GM21528 (cell line): ENCODE results near the gene DYNC1I1.

ENCODE experiments used
- ATAC-seq: cut with Tn5 transposase; IDR thresholded peaks from one replicate; pipeline ENCODE4 v1.9.1; 2021; ENCODE audit warnings: mild to moderate bottlenecking, moderate library complexity; ENCODE audit not compliant: unreplicated experiment, low FRiP score

The DYNC1I1 gene

DNA sequence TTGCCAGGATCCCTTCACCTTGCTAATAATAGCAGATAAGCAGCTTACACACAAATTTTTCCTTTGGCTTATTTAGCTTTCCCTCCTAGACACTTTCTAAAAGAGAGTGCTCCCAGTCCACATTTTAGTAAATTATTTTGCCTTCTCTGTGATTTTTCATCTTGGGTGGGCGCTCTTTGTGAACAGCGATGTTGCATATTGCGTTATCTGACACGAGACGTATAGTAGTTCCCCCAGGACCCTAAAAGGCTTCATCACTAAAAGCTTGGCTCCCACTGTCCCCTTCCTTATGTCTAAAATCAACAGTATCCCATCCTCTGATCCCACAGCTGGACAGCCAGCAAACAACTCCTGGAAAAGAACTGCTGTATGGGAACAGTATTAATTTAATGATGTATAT, 232.9 kb downstream of the DYNC1I1 start:
- ATAC-seq, result no peak

- no peak for ATAC-seq
These were observed 236.8 kb downstream of the DYNC1I1 start for GRCh38 chr7:96009148-96009547.

DNA sequence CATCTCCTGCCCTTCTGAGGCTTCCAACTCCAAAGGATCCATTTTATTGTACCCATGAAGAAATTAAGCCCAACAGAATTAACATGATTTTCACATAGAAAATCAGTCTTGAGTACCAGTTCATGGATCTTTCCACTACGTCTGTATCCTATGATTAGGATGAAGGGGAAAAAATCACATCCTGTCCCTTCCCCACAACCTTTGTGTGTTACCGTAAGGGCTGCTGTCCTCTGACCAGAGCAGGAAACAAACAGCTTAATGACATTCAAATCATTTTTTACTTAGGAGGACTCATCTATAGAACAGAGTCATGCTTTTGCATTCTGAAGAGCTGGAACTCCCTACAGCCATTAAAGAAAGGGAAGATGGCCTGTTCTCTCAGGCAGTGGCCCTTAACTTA, 241.5 kb downstream of the DYNC1I1 start:
- no peak for ATAC-seq

DNA sequence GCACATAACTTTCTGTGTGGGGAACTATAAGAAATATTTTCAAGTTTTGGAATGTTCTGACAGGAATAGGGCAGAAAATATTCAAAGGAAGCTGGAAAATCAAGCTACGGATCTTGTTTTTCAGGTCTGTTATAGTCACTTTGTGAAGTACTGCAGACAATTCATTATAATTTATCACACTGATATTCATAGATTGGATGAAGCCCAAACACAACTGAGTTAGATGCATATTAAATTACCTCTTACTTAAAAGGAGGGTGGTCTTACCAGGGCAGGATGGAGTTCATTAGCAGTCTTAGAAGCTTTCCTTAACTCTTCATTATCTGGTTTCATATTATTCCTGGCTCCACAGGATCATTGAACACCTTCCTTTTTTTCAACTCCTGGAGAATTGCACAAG, 242.3 kb downstream of the DYNC1I1 start:
- no peak for ATAC-seq

DNA sequence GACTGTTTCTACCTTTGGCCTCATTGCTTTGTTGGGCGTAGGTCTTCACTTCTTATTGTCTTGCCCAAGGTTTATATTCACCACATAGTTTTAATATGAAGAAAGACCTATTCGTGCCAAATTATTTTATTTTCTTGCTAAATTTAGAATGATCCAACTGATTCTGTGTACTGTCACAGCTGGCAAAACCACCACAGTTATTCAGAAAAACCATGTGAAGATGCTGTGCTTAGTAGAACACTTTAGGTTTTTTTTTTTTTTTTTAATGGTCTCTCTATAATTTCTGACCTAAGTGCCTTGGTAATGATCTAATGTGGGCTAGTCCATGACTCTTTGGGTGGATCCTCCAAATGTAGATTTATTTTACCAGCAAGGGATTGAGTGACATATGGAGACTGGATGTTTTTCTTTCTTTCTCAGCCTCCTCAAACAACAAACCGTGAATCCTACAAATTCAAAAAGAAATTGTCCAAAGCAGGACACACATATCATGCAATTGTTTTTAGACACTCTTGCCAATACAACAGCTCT, 243.8 kb downstream of the DYNC1I1 start:
- no peak for ATAC-seq

GRCh38 chr7:96016735-96017134, 244.4 kb downstream of the DYNC1I1 start:
- ATAC-seq, result no peak

GRCh38 chr7:96017877-96018276, 245.5 kb downstream of the DYNC1I1 start:
- no peak for ATAC-seq

DNA sequence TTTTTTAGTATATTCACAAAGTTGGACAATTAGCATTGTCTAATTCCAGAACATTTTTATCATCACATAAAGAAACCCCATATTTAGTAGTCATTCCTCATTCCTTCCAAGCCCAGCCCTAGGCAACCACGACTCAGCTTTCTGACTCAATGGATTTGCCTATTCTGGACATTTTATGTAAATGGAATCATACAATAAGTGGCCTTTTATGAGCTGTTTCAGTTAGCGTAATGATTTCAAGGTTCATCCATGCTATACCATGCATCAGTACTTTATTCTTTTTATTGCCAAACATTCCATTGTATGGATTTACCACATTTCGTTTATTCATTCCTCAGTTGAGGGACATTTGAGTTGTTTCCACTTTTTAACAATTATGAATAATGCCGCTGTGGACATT, 249.2 kb downstream of the DYNC1I1 start:
- ATAC-seq, result no peak

- no peak for ATAC-seq
These were observed 251.0 kb downstream of the DYNC1I1 start for GRCh38 chr7:96023387-96023786.

DNA sequence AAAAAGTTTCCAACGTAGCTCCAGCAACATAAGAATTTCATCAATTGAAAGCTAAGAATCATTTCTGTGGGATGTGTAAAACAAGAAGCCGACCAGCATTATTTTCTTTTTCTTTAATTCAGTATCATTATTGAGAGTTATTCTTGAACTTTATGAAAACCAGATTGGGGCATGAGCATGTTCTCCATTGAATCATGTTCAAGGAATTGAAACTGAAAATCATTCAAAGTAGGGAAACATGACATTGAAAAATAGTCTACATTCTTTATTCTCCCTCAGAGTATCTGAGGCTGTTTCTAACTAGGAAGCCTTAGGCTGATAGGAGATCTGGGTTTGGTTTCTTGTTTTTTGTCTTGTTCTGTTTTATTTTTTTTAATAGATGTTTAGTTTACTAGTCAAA, 253.7 kb downstream of the DYNC1I1 start:
- no peak for ATAC-seq

DNA sequence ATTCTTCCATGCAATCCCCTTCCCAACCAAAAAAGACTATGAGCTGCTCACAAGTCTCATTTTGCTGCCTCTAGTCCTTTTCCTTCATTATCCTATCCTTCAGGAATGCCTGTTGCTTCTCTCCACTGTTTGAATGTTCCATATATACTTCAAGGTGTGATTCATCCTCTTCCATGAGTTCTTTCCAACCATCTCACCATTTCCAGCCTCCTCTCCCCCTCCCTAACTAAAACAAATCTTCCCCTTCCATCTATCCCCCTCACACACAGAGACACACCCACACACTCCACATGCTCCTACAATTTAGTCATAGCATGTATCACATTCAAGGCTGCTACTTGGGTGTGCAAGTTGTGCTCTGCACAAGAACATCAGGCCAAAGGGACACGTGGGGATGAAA, 254.3 kb downstream of the DYNC1I1 start:
- ATAC-seq, result no peak

DNA sequence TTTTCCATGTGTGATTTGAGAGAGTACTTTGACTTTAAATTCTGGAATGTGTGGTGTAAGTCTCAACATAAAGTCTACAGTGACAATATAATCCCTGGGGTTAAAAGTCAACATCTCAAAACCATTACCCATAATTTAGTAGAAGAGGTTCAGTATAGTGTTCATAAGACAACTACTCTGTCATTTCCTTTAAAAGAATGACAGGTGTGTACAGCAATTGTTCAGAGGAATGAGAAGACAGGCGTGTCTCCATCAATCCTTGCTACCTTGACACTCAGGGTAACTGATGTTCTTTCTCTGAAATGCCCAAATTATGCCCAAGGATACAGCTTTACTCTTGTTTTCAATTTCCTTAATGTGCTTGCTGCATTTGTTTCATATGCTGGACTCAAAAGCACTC, 256.4 kb downstream of the DYNC1I1 start:
- no peak for ATAC-seq

DNA sequence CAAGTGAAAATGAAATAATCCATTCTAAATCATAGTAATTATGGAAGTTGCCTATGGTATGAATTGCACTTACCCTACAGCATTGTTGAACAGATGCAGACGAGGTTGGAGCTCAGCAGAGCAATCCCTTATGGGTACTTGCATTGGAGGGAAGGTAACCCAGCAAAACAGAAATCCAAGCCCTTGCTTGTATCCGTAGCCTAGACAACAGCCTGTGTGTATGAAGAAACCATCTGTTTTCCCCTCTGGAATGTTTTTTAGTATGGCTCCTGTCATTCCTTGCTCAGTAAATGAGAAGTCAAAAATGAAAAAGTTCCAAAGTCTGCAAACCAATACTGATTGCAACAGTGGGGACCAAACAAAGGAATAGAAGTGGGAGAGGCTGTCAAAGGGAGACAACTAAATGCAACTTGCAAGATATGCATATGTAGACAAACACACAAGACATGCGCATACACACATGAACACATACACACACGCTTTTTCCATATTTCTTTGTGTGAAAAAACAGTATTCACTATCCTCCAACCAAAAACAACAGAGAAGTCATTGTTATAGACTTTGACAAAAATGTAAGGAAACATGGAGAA, 260.8 kb downstream of the DYNC1I1 start:
- ATAC-seq, result no peak

DNA sequence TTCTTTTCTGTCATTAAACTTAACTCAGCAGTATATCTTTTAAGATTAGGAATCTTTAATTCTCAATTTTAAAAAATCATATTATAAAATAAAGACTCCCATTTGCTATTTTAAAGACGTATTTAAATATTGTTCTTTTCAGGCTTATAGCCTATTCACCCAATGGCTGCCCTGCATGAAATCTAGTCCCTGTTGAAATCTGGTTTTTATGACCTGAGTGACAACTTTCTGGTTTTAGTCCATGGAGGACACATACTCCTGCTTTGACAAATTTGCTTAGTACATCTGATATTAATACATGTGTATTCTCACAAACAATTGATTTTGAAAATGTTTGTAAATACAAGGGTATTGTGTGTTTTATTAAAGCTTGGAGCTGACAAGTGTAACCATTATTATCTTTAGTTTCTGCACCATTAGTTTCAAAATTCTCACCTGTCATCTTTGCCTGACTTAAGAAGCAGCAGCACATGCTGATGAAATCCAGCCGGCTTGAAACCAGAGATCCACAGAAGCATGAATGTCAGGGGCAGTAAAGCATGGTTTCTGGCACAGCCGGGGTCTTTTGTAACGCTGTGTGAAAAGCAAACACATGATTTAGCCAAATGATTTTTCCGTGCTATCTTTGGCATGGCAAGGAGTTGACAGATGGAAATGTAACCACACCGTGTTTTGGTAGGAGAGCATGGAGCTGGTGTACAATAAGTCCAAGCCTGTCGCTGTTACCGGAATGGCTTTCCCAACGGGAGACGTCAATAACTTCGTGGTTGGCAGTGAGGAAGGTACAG, 262.8 kb downstream of the DYNC1I1 start:
- ATAC-seq, result no peak

DNA sequence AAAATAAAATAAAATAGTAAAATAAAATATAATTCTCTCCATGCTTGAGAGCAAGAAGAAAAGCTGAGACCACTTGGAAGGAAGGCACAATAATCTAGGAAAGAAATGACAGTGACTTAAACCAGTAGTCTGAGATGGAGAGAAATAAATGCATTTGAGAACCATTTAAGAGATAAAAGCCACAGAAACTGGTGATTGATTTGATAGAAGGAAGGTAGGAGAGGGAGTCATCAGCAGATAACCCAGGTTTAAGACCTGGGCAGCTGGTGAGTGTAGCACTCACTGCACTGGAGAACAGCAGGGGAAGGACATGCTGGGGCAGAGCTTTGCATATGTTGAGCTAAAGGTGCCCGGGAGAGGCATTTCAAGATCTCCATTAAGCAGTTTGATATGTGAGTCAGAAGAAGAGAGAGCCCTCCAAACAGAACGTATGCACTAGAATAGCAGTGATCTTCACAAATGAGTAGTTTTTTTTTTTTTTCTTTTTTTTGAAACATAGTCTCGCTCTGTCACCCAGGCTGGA, 268.0 kb downstream of the DYNC1I1 start:
- no peak for ATAC-seq

- no peak for ATAC-seq
These were observed 268.8 kb downstream of the DYNC1I1 start for GRCh38 chr7:96041171-96041570.

DNA sequence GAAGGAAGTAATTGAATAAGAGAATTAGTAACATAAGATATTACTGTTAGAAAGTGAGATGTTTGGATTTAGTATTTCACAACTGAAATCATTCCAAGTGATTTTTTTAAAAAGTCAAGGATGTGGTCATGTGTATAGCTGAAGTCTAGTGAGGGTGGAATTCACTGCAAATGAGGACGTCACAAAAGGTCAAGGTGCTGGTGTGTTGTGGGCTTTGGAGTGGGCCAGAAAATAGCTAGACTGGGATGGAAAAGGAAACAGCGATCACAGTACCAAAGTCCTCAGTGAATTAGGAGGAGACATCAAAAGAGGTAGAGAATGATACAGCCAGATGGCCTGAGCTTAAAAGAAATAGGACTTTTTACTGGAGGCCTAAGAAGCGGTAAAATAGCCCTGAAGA, 272.8 kb downstream of the DYNC1I1 start:
- no peak for ATAC-seq

GRCh38 chr7:96045919-96046318, 273.6 kb downstream of the DYNC1I1 start:
- no peak for ATAC-seq

DNA sequence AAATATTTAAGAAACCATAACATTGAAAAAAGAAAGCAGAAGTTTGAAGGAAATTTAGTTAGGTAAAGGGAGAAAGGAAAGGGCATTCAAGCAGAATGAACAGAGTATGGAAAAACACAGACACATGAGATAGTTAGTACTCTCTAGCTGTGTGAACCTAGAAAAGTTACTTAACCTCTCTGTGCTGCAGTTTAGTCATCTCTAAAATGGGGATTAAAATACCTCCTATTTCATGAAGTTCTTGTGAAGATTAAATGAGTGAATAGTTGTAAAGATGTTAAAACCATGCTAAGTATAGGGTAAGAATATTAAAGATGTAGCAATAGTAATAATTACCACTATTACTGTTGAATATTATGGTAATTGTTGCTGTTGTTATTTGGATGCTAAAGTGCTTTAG, 279.9 kb downstream of the DYNC1I1 start:
- no peak for ATAC-seq

DNA sequence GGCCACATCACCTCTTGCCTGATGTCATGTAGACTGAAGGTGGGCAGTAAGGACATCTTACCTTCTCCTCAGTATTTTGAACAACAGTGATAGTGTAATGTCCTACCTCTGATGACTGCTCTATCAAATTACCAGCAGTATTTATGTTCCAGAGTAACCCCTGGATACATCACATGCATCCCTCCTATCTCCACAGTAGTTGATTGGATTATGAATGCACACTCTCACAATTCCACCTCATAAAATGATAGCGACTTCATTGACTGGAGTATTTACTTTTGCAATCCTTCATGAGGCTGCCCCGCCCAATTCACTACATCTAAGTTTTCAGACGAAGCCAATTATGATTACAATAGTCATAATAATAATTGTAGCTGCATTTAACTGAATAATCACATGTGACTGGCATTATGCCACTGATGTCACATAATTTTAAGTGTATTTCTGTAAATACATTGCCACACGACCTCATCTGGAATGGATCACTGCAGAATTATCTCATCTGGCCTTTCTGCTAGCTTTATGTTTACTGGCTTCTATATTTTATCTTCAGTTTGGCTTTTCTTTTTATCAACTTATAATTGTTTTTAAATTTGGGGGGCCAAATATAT, 280.6 kb downstream of the DYNC1I1 start:
- ATAC-seq, result no peak

DNA sequence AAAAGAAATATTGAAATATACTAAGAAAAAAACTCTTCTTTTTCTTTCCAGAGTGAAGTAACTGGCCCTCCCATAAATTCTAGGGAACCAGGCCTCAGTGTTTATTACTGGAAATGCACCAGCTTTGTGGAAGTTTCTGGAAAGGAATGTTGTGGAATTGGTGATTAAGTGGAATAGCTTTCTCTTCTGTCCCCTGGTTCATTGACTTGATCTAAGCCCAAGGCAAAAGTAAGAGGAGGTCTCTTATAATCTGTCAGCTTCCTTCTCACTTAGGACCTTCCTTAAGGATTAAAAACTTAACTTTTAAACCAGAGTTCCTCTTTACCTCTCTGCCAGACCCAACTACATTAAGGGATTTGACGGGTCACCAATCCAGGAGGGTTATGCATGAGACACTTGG, 283.4 kb downstream of the DYNC1I1 start:
- no peak for ATAC-seq
